Measurements from ENCODE around the gene TBCB. TPM values are rescaled to one million over a fixed set of nuclear protein-coding genes. Genes with fewer than 3 reads are reported as not detected.
"Not testable (repeated sequence)": the region's sequence is repeated elsewhere in the genome, so short reads cannot be mapped to it uniquely, and the experiment has no call there.

The TBCB gene, protein sequence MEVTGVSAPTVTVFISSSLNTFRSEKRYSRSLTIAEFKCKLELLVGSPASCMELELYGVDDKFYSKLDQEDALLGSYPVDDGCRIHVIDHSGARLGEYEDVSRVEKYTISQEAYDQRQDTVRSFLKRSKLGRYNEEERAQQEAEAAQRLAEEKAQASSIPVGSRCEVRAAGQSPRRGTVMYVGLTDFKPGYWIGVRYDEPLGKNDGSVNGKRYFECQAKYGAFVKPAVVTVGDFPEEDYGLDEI
- 101 and 122 TPM in 2 replicates for total RNA-seq (2022)
- Bru-seq, nascent RNA = percentile 50 among the genes with signal in this experiment
- BruChase-seq, experiment 1, labeled RNA remaining after a 6-hour chase = percentile 64 among the genes with signal in this experiment
- BruChase-seq, experiment 2, labeled RNA remaining after a 2-hour chase = percentile 54 among the genes with signal in this experiment
- long read RNA-seq, transcript TBCB-201 (6 exons, 1,473 nt) = major isoform, 149 of 175 reads
- long read RNA-seq, partial matches to known transcripts = 13 of 175 reads
- long read RNA-seq, other reads (novel, unspliced or antisense) = 6 of 175 reads

DNA sequence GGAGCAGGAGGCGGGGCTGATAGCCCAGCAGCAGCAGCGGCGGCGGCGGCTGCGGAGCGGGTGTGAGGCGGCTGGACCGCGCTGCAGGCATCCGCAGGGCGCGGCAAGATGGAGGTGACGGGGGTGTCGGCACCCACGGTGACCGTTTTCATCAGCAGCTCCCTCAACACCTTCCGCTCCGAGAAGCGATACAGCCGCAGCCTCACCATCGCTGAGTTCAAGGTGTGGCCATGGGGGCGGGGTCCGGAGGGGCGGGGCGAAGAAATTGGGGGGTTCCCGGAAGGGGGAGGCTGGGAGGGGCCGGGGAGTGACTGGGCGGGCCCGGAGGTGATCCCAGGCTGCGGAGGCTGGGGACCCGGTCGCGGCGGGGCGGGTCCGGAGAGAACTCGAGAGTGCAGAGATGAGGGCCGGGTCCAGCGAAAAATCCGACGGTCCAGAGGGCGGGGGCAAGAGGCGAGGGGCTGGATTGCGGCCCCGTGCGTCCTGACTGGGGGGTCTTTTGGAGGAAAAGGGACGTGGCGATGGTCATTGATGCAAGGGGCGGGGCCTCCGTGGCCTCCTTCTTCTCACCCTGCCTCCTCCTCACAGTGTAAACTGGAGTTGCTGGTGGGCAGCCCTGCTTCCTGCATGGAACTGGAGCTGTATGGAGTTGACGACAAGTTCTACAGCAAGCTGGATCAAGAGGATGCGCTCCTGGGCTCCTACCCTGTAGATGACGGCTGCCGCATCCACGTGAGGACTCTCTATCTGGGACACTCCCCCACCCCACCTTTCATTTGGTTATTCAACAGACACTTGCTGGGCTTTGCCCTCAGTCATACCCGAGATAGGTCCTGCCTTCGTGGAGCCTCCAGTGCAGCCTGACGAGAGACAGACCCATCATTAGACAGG is at the start of gene TBCB:
Gene TBCB, plus strand, starts transcription at position 16 of the 891 bp plus-strand sequence. Its CDS starts 93 bp downstream, at position 109.
- intact Hi-C loops (cut with micrococcal nuclease) = loop anchor here (2.0 to 10.0 kb wide), 2 partner anchors 21 to 231 kb away; no protein-coding TSS in a partner anchor
- CTCF ChIA-PET = interaction anchor here (0.5 to 4.3 kb wide), 6 partner anchors 12 to 1757 kb away, joined by 3 to 27 read pairs (median 5); no protein-coding TSS in a partner anchor
- POLR2A ChIA-PET = interaction anchor here (0.7 to 3.7 kb wide), 26 partner anchors 9 to 1102 kb away, joined by 3 to 32 read pairs (median 4); partner anchors contain the start of genes ALKBH6, CAPNS1, NFKBID and PSENEN
- Mint-ChIP-seq H3K27me3 (ENCODE audit: insufficient read depth, unreplicated experiment) (no peaks in the 10 kb centered on the region), H3K36me3 (ENCODE audit: insufficient read depth, unreplicated experiment) (peaks cover 77% of the 10 kb centered on the region), H3K4me3 (ENCODE audit: unreplicated experiment) (peak within 1 kb of the TSS; percentile 91), H3K4me1 (ENCODE audit: insufficient read depth, unreplicated experiment) (peaks cover 17% of the 10 kb centered on the region), H3K27ac (ENCODE audit: low read depth, unreplicated experiment) (peak within 1 kb of the TSS; percentile 94), H3K9me3 (ENCODE audit: unreplicated experiment) (no peaks in the 10 kb centered on the region)
- TF ChIP-seq, protein P1, sequence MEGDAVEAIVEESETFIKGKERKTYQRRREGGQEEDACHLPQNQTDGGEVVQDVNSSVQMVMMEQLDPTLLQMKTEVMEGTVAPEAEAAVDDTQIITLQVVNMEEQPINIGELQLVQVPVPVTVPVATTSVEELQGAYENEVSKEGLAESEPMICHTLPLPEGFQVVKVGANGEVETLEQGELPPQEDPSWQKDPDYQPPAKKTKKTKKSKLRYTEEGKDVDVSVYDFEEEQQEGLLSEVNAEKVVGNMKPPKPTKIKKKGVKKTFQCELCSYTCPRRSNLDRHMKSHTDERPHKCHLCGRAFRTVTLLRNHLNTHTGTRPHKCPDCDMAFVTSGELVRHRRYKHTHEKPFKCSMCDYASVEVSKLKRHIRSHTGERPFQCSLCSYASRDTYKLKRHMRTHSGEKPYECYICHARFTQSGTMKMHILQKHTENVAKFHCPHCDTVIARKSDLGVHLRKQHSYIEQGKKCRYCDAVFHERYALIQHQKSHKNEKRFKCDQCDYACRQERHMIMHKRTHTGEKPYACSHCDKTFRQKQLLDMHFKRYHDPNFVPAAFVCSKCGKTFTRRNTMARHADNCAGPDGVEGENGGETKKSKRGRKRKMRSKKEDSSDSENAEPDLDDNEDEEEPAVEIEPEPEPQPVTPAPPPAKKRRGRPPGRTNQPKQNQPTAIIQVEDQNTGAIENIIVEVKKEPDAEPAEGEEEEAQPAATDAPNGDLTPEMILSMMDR (IDR thresholded peaks at IDR 0.05; ENCODE audit: unreplicated experiment) = no peak
- no peak for DNase-seq (ENCODE audit: unreplicated experiment)
- BruUV-seq (replicated peaks) = TSS peak; percentile 48

DNA sequence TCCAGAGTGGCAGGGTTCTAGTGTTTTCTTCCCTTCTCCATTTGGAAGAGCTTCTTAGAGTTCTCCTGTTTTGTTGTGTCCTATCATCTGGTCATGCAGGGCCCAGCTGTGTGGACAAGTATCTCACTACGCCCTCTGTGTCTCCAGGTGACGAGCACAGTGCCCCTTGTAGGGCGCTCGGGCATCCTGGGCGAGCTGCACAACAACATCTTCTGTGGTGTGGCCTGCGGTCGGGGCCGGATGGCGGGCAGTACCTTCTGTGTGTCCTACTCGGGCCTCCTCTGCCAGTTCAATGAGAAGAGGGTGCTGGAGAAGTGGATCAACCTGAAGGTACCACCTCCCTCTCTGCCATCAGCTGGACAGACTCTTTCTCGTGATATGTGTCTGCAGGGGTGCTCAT is 47.6 kb upstream of the TBCB start:
- peaks cover 14% of the 10 kb centered on the region for H3K36me3 Mint-ChIP-seq (ENCODE audit: insufficient read depth, unreplicated experiment)
- TF ChIP-seq, protein P1 (IDR thresholded peaks at IDR 0.05; ENCODE audit: unreplicated experiment) = no peak
- H3K4me3 Mint-ChIP-seq (ENCODE audit: unreplicated experiment) = no peak overlapping the region
- no peak for DNase-seq (ENCODE audit: unreplicated experiment)
- ChIA-PET POLR2A (no interaction called here), CTCF (interaction anchor here (0.6 to 1.1 kb wide), 4 partner anchors 8 to 263 kb away, joined by 3 to 4 read pairs (median 3); no protein-coding TSS in a partner anchor)
- H3K27ac Mint-ChIP-seq (ENCODE audit: low read depth, unreplicated experiment) = no peak overlapping the region
- H3K27me3 Mint-ChIP-seq (ENCODE audit: insufficient read depth, unreplicated experiment) = no peaks in the 10 kb centered on the region
- H3K9me3 Mint-ChIP-seq (ENCODE audit: unreplicated experiment) = no peaks in the 10 kb centered on the region
- peaks cover 16% of the 10 kb centered on the region for H3K4me1 Mint-ChIP-seq (ENCODE audit: insufficient read depth, unreplicated experiment)
- no TSS peak for BruUV-seq (replicated peaks)
- intact Hi-C loops (cut with micrococcal nuclease) = no loop called here

DNA sequence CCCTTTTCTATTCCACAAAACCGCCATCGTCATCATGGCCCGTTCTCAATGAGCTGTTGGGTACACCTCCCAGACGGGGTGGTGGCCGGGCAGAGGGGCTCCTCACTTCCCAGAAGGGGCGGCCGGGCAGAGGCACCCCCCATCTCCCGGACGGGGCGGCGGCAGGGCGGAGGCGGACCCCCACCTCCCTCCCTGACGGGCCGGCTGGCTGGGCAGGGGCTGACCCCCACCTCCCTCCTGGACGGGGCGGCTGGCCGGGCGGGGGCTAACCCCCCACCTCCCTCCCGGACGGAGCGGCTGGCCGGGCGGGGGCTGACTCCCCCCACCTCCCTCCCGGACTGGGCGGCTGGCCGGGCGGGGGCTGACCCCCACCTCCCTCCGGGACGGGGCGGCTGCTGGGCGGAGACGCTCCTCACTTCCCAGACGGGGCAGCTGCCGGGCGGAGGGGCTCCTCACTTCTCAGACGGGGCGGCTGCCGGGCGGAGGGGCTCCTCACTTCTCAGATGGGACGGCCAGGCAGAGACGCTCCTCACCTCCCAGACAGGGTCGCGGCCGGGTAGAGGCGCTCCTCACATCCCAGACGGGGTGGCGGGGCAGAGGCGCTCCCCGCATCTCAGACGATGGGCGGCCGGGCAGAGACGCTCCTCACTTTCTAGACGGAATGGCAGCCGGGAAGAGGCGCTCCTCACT is 46.3 kb upstream of the TBCB start:
- DNase-seq (ENCODE audit: unreplicated experiment); H3K4me3 Mint-ChIP-seq (ENCODE audit: unreplicated experiment); H3K27me3 Mint-ChIP-seq (ENCODE audit: insufficient read depth, unreplicated experiment); intact Hi-C loops (cut with micrococcal nuclease); POLR2A ChIA-PET; BruUV-seq (replicated peaks); CTCF ChIA-PET; H3K27ac Mint-ChIP-seq (ENCODE audit: low read depth, unreplicated experiment); H3K9me3 Mint-ChIP-seq (ENCODE audit: unreplicated experiment): not testable (repeated sequence)
- Mint-ChIP-seq H3K4me1 (ENCODE audit: insufficient read depth, unreplicated experiment) (peaks cover 16% of the 10 kb centered on the region), H3K36me3 (ENCODE audit: insufficient read depth, unreplicated experiment) (peaks cover 14% of the 10 kb centered on the region)

DNA sequence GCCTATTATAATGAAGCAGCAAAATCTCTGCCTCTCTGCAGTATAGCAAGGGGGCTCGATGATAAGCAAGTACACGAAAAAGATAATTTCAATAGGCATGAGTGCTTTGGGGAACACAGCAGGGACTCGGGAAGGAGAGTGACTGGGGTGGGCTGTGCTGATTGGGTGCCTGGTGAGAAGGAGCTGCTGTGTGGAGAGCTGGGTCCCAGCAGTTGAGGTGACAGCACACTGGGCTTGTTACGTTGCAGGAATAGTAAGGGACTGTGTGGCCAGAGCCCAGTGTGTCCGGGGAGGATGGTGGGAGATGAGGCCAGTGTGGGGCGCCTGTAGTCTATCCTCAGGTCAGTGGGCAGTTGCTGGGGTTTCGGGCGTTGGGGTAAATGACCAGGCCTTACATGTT is 43.2 kb upstream of the TBCB start:
- intact Hi-C loops (cut with micrococcal nuclease) = no loop called here
- H3K9me3 Mint-ChIP-seq (ENCODE audit: unreplicated experiment) = no peaks in the 10 kb centered on the region
- H3K27ac Mint-ChIP-seq (ENCODE audit: low read depth, unreplicated experiment) = no peak overlapping the region
- peaks cover 16% of the 10 kb centered on the region for H3K4me1 Mint-ChIP-seq (ENCODE audit: insufficient read depth, unreplicated experiment)
- TF ChIP-seq, protein P1 (IDR thresholded peaks at IDR 0.05; ENCODE audit: unreplicated experiment) = no peak
- H3K4me3 Mint-ChIP-seq (ENCODE audit: unreplicated experiment) = no peak overlapping the region
- ChIA-PET POLR2A (no interaction called here), CTCF (interaction anchor here (0.5 kb wide), 1 partner anchor 201 kb away, joined by 4 read pairs; no protein-coding TSS in a partner anchor)
- BruUV-seq (replicated peaks) = no TSS peak
- no peaks in the 10 kb centered on the region for H3K27me3 Mint-ChIP-seq (ENCODE audit: insufficient read depth, unreplicated experiment)
- peaks cover 9% of the 10 kb centered on the region for H3K36me3 Mint-ChIP-seq (ENCODE audit: insufficient read depth, unreplicated experiment)
- DNase-seq (ENCODE audit: unreplicated experiment) = no peak
